Measurements from ENCODE around the gene MALT1. TPM values are rescaled to one million over a fixed set of nuclear protein-coding genes. Genes with fewer than 3 reads are reported as not detected.
A peak's percentile ranks its signal among the peaks of the same experiment; 100 is the strongest.
"Not testable (repeated sequence)": the region's sequence is repeated elsewhere in the genome, so short reads cannot be mapped to it uniquely, and the experiment has no call there.

MALT1 gene
- total RNA-seq, 2 experiments from 2014 or later, result 57.8 to 67.5 TPM

- ATAC-seq (peak; percentile 74), DNase-seq (peak; percentile 75)
- H3K27ac Mint-ChIP-seq, result peak overlapping the region; percentile 75
- POLR2A ChIA-PET, result interaction anchor here (1.1 to 2.5 kb wide), 4 partner anchors 56 to 165 kb away, joined by 3 to 9 read pairs (median 4); partner anchors contain the start of gene MALT1
- intact Hi-C loops (cut with micrococcal nuclease), result no loop called here
- H3K4me1 Mint-ChIP-seq (ENCODE audit: low read depth), result peaks cover 27% of the 10 kb centered on the region
- H3K27me3 Mint-ChIP-seq, result peaks cover 4% of the 10 kb centered on the region
- no peaks in the 10 kb centered on the region for H3K9me3 Mint-ChIP-seq
- H3K36me3 Mint-ChIP-seq (ENCODE audit: low read depth), result peaks cover 5% of the 10 kb centered on the region
- CTCF ChIA-PET, result interaction anchor here (0.7 to 8.5 kb wide), 7 partner anchors 8 to 315 kb away, joined by 3 to 85 read pairs (median 4); no protein-coding TSS in a partner anchor
- no peak overlapping the region for H3K4me3 Mint-ChIP-seq
- no peak for TF ChIP-seq CTCF (IDR thresholded peaks at IDR 0.05)
Measured at GRCh38 chr18:58755304-58756010, 84.2 kb downstream of the MALT1 start.

GRCh38 chr18:58756148-58756547, 84.9 kb downstream of the MALT1 start:
- peaks cover 31% of the 10 kb centered on the region for H3K4me1 Mint-ChIP-seq (ENCODE audit: low read depth)
- H3K4me3 Mint-ChIP-seq, result no peak overlapping the region
- intact Hi-C loops (cut with micrococcal nuclease), result no loop called here
- POLR2A ChIA-PET, result interaction anchor here (0.7 to 2.5 kb wide), 4 partner anchors 56 to 214 kb away, joined by 3 to 9 read pairs (median 4); partner anchors contain the start of gene MALT1
- peak overlapping the region; percentile 53 for H3K27ac Mint-ChIP-seq
- H3K36me3 Mint-ChIP-seq (ENCODE audit: low read depth), result peaks cover 2% of the 10 kb centered on the region
- CTCF ChIA-PET, result interaction anchor here (0.7 to 8.5 kb wide), 5 partner anchors 7 to 314 kb away, joined by 3 to 85 read pairs (median 8); no protein-coding TSS in a partner anchor
- DNase-seq (no peak), ATAC-seq (no peak)
- no peak for TF ChIP-seq CTCF (IDR thresholded peaks at IDR 0.05)
- H3K27me3 Mint-ChIP-seq, result peaks cover 4% of the 10 kb centered on the region
- no peaks in the 10 kb centered on the region for H3K9me3 Mint-ChIP-seq

GRCh38 chr18:58756596-58757240, 85.5 kb downstream of the MALT1 start:
- H3K9me3 Mint-ChIP-seq, result no peaks in the 10 kb centered on the region
- no peak for TF ChIP-seq CTCF (IDR thresholded peaks at IDR 0.05)
- peaks cover 5% of the 10 kb centered on the region for H3K27me3 Mint-ChIP-seq
- no peak for ATAC-seq
- DNase-seq, result no peak
- CTCF ChIA-PET, result interaction anchor here (1.1 to 8.5 kb wide), 3 partner anchors 7 to 314 kb away, joined by 4 to 85 read pairs (median 18); no protein-coding TSS in a partner anchor
- H3K27ac Mint-ChIP-seq, result no peak overlapping the region
- peaks cover 37% of the 10 kb centered on the region for H3K4me1 Mint-ChIP-seq (ENCODE audit: low read depth)
- no peak overlapping the region for H3K4me3 Mint-ChIP-seq
- POLR2A ChIA-PET, result interaction anchor here (0.6 to 2.5 kb wide), 5 partner anchors 50 to 215 kb away, joined by 3 to 9 read pairs (median 5); partner anchors contain the start of gene MALT1
- intact Hi-C loops (cut with micrococcal nuclease), result no loop called here
- peaks cover 2% of the 10 kb centered on the region for H3K36me3 Mint-ChIP-seq (ENCODE audit: low read depth)

- intact Hi-C loops (cut with micrococcal nuclease); ATAC-seq; H3K27ac Mint-ChIP-seq; DNase-seq; H3K36me3 Mint-ChIP-seq (ENCODE audit: low read depth); H3K9me3 Mint-ChIP-seq; H3K4me3 Mint-ChIP-seq; CTCF ChIA-PET; H3K27me3 Mint-ChIP-seq: not testable (repeated sequence)
- H3K4me1 Mint-ChIP-seq (ENCODE audit: low read depth), result peaks cover 41% of the 10 kb centered on the region
- POLR2A ChIA-PET, result interaction anchor here (0.6 kb wide), 1 partner anchor 51 kb away, joined by 5 read pairs; no protein-coding TSS in a partner anchor
Measured at GRCh38 chr18:58757351-58757750, 86.1 kb downstream of the MALT1 start.

- H3K27me3 Mint-ChIP-seq, result peaks cover 6% of the 10 kb centered on the region
- ATAC-seq (no peak), DNase-seq (no peak)
- H3K36me3 Mint-ChIP-seq (ENCODE audit: low read depth), result peaks cover 2% of the 10 kb centered on the region
- POLR2A ChIA-PET, result interaction anchor here (0.9 kb wide), 1 partner anchor 13 kb away, joined by 4 read pairs; no protein-coding TSS in a partner anchor
- intact Hi-C loops (cut with micrococcal nuclease), result no loop called here
- CTCF ChIA-PET, result no interaction called here
- H3K4me1 Mint-ChIP-seq (ENCODE audit: low read depth), result peaks cover 46% of the 10 kb centered on the region
- no peak overlapping the region for H3K27ac Mint-ChIP-seq
- H3K9me3 Mint-ChIP-seq, result no peaks in the 10 kb centered on the region
- no peak overlapping the region for H3K4me3 Mint-ChIP-seq
- TF ChIP-seq CTCF (IDR thresholded peaks at IDR 0.05), result no peak
Measured at GRCh38 chr18:58758046-58758445, 86.8 kb downstream of the MALT1 start.

Measured in activated CD8-positive, alpha-beta T cell treated with anti-CD3 and anti-CD28 coated beads for 36 hours (primary cell).